HUES48 (cell line): ENCODE data around the gene ERCC4.

Experiments
- H3K27ac ChIP-seq: one replicate; pipeline ENCODE4 v1.7.0; 2013; ENCODE audit warnings: low read depth, low read length, inconsistent platforms
- H3K27me3 ChIP-seq: 2 replicates; pipeline ENCODE4 v1.6.1; 2013; ENCODE audit warnings: mild to moderate bottlenecking, low read length; ENCODE audit not compliant: control insufficient read depth, insufficient read depth
- H3K36me3 ChIP-seq: 2 replicates; pipeline ENCODE4 v1.6.1; 2013; ENCODE audit warnings: low read length; ENCODE audit not compliant: control insufficient read depth, insufficient read depth
- H3K4me1 ChIP-seq: 2 replicates; pipeline ENCODE4 v1.6.1; 2013; ENCODE audit warnings: mild to moderate bottlenecking, low read length; ENCODE audit not compliant: control insufficient read depth, insufficient read depth
- H3K4me3 ChIP-seq: 2 replicates; pipeline ENCODE4 v1.5.1; 2013; ENCODE audit warnings: mild to moderate bottlenecking, low read depth, low read length
- H3K9ac ChIP-seq: 2 replicates; pipeline ENCODE4 v1.6.1; 2013; ENCODE audit warnings: mild to moderate bottlenecking, low read depth, low read length, moderate library complexity
- H3K9me3 ChIP-seq: 2 replicates; pipeline ENCODE4 v1.6.1; 2013; ENCODE audit warnings: low read length; ENCODE audit not compliant: control insufficient read depth, insufficient read depth

Gene ERCC4

DNA sequence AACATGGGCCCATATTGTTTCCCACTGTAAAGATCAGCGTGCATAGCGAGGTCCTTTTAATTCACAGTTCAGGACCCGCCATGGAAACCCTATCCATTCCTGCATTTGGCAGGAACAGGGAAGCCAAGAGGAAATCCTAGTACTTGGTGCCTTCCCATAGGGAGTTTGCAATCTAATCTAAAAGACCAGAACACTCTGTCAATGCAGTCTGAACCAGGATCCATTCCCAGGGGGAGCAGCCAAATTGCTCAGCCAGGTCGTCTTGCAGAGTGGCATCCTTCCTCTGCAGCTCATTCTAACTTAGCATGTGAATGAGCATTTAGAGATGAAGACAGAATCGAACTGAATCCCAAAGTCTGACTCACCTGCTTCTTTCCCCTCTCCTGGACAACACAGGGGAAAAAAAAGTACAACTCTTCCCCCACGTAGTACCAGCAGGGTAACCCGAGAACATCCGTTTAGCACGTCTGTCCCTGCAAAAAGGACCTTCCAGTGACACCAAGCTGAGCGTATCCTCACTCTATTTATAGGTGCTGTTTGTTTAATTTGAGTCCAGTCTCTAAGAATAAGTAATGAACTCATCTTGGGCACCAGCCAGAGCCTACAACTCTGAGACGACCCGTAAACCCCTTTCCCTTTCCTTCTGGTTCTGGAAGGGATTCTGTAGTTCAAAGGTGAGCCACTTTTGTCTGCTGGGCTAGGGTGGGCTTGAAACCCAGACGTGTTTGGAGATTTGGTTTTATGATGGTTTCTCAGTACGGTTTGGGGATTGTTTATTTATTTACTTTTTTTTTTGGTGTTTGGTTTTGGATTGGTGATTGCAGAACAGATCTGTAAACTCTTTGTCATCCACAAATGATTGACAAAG, 74.5 kb downstream of the ERCC4 start:
- Histone ChIP-seq H3K4me3 (no peak overlapping the region), H3K36me3 (no peaks in the 10 kb centered on the region), H3K9me3 (no peaks in the 10 kb centered on the region), H3K9ac (no peak overlapping the region), H3K4me1 (no peaks in the 10 kb centered on the region), H3K27ac (no peak overlapping the region), H3K27me3 (no peaks in the 10 kb centered on the region)

DNA sequence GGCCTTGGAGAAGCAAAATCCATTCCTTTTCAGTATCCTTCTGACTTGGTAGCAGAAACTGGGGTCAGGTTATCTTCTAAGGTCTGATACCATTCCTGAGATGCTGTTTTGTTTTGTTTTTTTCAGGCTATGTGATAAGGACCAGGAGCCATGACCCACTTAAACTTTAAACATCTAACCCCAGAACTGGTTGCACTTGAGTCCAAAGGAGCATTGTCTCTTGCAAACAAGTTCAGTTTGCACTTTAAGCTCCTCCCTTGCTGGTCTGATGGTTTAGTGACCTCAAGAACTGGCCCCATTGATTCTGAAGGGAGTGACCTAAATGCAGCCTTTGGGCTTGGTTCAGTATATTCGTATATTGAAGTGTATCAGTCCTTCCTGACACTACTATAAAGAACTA, 75.2 kb downstream of the ERCC4 start:
- Histone ChIP-seq H3K36me3 (no peaks in the 10 kb centered on the region), H3K4me3 (no peak overlapping the region), H3K27ac (no peak overlapping the region)

DNA sequence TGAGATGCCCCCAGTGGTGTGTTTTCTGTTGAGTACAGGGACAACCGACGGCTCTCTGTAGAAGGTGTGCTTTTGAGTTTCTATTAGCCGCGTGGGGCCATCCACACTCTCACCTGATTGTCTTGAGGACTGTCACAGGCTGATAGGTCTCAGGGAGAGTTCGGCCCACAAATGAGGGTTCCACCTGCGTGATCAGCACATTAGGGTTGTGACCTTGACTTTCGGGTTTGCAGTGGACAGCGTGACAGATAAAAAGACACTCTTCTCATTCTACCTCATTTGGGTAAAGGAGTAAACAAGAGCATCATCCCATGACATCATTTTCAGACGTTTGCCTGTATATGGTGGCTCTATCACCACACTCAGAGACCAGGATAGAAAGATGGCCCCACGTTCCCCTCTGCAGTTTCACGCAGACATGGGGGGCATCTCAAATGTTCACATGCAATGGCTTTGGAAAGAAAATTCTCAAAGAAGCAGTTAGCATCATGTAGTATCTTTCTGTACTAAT, 76.9 kb downstream of the ERCC4 start:
- Histone ChIP-seq H3K9ac (no peak overlapping the region), H3K27ac (no peak overlapping the region), H3K36me3 (no peaks in the 10 kb centered on the region), H3K27me3 (no peaks in the 10 kb centered on the region), H3K4me1 (no peaks in the 10 kb centered on the region), H3K4me3 (no peak overlapping the region), H3K9me3 (no peaks in the 10 kb centered on the region)

More for the DNA sequence above, 75.2 kb downstream of the ERCC4 start:
- H3K27me3 ChIP-seq: no peaks in the 10 kb centered on the region
- no peaks in the 10 kb centered on the region for H3K4me1 ChIP-seq
- H3K9me3 ChIP-seq: no peaks in the 10 kb centered on the region
- no peak overlapping the region for H3K9ac ChIP-seq

DNA sequence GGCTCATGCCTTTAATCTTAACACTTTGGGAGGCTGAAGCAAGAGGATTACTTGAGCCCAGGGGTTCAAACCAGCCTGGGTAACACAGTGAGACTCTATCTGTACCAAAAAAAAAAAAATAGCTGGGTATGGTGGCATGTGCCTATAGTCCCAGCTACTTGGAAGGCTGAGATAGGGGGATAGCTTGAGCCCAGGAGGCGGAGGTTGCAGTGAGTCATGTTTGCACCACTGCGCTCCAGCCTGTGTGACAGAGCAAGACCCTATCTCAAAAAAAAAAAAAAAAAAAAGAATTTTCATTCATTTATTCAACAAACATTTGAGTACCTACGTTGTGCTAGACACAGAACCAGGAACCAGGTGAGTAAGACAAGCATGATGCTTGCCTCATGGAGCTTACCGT, 77.6 kb downstream of the ERCC4 start:
- Histone ChIP-seq H3K27ac (no peak overlapping the region), H3K9me3 (no peaks in the 10 kb centered on the region), H3K9ac (no peak overlapping the region), H3K36me3 (no peaks in the 10 kb centered on the region), H3K27me3 (no peaks in the 10 kb centered on the region), H3K4me1 (peaks cover 3% of the 10 kb centered on the region), H3K4me3 (no peak overlapping the region)

DNA sequence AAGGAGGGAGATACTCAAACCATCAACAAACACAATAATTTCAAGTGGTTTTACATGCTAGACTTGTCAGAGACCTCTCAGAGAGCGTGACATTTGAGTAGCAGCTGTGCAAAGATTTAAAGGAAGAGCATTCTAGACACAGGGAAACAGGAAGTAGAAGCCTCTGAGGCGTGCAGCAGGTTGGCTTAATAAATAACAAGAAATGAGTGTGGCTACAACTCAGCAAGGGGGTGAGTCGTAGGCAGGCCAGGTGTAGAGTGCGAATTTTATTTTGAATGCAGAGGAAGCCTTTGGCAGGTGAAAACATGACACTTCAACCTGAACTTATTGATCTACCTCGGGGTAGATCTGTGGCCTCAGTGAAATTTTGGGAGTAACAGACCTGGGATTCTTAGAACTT, 78.0 kb downstream of the ERCC4 start:
- no peak overlapping the region for H3K4me3 ChIP-seq
- H3K27me3 ChIP-seq: no peaks in the 10 kb centered on the region
- H3K27ac ChIP-seq: no peak overlapping the region
- peaks cover 7% of the 10 kb centered on the region for H3K4me1 ChIP-seq
- H3K9ac ChIP-seq: no peak overlapping the region
- H3K36me3 ChIP-seq: no peaks in the 10 kb centered on the region
- H3K9me3 ChIP-seq: no peaks in the 10 kb centered on the region

DNA sequence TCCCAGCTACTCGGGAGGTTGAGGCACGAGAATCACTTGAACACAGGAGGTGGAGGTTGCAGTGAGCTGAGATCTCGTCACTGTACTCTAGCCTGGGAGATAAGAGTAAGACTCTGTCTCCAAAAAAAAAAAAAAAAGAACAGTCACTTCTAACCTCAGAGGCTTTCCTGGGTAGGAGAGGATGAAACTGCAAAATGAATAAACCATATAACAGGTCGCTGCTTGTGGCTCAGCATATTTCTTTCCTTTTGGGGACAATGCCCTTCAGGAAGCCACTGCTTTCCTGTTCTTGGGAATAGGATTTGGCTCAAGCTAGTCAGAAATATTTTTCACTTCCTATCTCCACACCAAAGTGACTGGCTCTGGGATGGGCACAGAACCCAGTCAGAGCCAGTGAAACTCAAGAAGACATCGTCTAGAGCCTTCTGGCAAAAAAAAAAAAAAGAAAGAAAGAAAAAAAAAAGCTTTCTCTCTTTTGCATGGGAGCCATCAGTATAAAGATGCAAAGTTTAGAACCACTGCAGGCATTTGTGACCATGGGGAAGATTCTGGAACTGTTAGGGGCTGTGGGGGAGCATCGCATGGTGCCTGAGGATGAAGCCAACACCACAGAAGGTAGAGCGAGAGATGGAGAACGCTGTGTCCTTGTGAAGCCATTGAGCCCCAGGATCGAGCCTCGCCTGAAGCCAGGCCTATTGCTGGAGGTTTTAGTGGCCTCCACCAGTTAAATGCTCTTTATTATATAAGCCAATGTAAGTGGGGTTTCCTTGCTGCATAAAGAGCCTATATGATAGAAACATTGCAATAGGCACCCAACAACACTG, 79.3 kb downstream of the ERCC4 start:
- Histone ChIP-seq H3K27ac (no peak overlapping the region), H3K36me3 (no peaks in the 10 kb centered on the region), H3K4me3 (no peak overlapping the region), H3K9me3 (no peaks in the 10 kb centered on the region), H3K27me3 (no peaks in the 10 kb centered on the region), H3K4me1 (peaks cover 10% of the 10 kb centered on the region), H3K9ac (no peak overlapping the region)

DNA sequence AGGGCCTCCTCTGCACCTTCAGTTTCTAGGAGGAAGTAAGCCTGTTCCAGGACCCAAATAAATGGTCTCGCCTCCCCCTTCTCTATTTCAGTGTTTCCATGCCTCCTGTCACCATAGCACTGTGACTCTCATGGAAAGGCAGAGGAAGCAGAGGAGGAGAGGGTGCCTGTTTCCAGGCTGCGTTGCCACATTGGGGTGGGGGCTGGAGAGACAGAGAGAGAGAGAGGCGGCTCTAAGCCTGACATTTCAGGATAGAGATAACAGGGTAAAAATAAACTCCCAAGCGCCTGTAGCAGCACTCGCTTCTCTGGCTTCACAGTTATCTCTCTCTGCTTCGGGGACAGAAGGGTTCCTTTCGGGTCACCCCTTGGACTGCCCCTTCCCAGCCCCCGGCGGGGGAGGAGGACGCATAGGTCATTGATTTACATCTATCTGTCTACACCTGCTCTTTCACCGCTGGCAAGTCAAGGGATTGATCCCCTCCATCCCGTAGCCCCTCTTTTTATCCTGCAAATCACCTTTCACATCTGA, 80.0 kb downstream of the ERCC4 start:
- Histone ChIP-seq H3K9me3 (no peaks in the 10 kb centered on the region), H3K27ac (no peak overlapping the region)

DNA sequence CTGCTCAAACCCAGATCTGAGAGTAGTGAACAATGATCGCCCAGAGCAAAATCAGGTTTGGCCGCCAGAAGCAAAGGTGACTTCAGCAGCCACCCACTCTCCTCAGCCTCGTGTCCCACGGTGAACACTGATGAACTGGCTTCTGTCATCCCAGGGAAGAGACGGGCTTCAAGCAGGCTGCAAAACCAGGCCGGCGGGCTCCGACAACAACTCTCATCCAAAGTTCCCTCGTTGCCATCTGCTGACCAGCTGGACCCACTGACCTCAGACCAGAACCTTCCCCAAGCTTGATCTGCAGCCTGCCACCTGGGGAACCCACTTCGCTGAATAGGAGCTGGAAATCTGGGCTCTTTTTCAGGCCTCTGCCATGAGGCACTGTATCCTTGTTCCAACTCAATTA, 81.6 kb downstream of the ERCC4 start:
- Histone ChIP-seq H3K9ac (no peak overlapping the region), H3K4me3 (no peak overlapping the region), H3K36me3 (no peaks in the 10 kb centered on the region), H3K9me3 (no peaks in the 10 kb centered on the region), H3K27ac (no peak overlapping the region), H3K27me3 (no peaks in the 10 kb centered on the region), H3K4me1 (peaks cover 10% of the 10 kb centered on the region)

More for the DNA sequence above, 80.0 kb downstream of the ERCC4 start:
- Histone ChIP-seq H3K9ac (no peak overlapping the region), H3K36me3 (no peaks in the 10 kb centered on the region), H3K4me1 (peaks cover 10% of the 10 kb centered on the region), H3K27me3 (no peaks in the 10 kb centered on the region), H3K4me3 (no peak overlapping the region)
